ENCODE data around the gene RGS6. TPM values are rescaled to one million over a fixed set of nuclear protein-coding genes. Genes with fewer than 3 reads are reported as not detected.

Gene RGS6
- total RNA-seq, 2 experiments from 2014 or later, result not detected

DNA sequence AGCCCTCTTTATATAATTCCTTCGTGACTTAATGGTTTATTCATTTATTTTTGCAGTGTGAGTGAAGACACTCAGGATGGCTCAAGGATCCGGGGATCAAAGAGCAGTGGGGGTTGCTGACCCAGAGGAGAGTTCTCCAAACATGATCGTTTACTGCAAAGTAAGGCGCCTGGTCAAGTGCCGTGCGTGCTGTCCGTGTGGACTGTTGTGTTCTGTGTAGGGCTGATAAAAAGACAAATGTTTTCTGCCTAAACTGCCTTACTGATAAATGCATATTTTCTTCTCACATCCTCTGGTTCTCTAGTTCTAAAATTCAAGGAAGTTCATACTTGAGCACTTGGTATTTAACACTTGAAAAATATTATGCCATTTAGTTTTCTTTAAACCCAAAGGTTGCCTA is 32.5 kb downstream of the RGS6 start:
- no peaks in the 10 kb centered on the region for H3K4me1 Mint-ChIP-seq (ENCODE audit: low read depth)
- Histone ChIP-seq H3K36me3 (ENCODE audit: insufficient read depth, low read length) (no peaks in the 10 kb centered on the region), H3K27ac (ENCODE audit: low read depth in 1 of 2, low read length in 2 of 2) (no peak overlapping the region), H3K4me3 (ENCODE audit: low read length) (no peak overlapping the region), H3K9me3 (ENCODE audit: control insufficient read depth in 1 of 2, insufficient read depth in 1 of 2, low read length in 2 of 2) (peaks cover 0 to 3% of the 10 kb centered on the region in 2 experiments), H3K27me3 (ENCODE audit: control insufficient read depth in 1 of 2, insufficient read depth in 2 of 2, low read length in 2 of 2) (no peaks in the 10 kb centered on the region), H3K4me1 (ENCODE audit: insufficient read depth, low read length) (no peaks in the 10 kb centered on the region)
- POLR2A ChIA-PET, result no interaction called here
- peaks cover 11% of the 10 kb centered on the region for H3K27me3 Mint-ChIP-seq
- no peak overlapping the region for H3K4me3 Mint-ChIP-seq
- no peak for ATAC-seq (ENCODE audit: poor library complexity)
- intact Hi-C loops (cut with DNase I, micrococcal nuclease), result no loop called here
- TF ChIP-seq, protein P1, sequence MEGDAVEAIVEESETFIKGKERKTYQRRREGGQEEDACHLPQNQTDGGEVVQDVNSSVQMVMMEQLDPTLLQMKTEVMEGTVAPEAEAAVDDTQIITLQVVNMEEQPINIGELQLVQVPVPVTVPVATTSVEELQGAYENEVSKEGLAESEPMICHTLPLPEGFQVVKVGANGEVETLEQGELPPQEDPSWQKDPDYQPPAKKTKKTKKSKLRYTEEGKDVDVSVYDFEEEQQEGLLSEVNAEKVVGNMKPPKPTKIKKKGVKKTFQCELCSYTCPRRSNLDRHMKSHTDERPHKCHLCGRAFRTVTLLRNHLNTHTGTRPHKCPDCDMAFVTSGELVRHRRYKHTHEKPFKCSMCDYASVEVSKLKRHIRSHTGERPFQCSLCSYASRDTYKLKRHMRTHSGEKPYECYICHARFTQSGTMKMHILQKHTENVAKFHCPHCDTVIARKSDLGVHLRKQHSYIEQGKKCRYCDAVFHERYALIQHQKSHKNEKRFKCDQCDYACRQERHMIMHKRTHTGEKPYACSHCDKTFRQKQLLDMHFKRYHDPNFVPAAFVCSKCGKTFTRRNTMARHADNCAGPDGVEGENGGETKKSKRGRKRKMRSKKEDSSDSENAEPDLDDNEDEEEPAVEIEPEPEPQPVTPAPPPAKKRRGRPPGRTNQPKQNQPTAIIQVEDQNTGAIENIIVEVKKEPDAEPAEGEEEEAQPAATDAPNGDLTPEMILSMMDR (IDR thresholded peaks at IDR 0.05), result no peak
- no peaks in the 10 kb centered on the region for H3K36me3 Mint-ChIP-seq (ENCODE audit: low read depth)
- no peak overlapping the region for H3K27ac Mint-ChIP-seq
- CTCF ChIA-PET, result no interaction called here
- H3K9me3 Mint-ChIP-seq, result no peaks in the 10 kb centered on the region
- DNase-seq, result no peak

DNA sequence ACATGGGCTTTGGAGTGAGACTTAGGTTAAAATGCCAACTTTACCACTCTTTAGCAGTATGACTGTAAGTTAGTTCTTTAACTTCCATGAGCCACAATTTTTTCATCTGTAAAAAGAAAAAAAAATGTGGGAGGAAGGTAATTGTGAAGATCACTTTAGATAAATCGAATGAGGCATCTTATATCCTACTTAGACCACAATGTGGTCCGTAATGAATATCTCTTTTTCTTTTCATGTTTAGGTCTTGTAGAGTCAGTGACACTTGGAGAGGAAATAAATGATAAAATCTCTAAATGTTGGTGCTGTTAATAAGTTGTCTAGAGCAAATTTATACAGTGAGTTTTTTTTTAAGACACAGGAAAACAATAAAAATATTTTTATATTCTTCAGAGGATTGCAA is 34.3 kb downstream of the RGS6 start:
- DNase-seq, result no peak
- Histone ChIP-seq H3K9me3 (ENCODE audit: control insufficient read depth in 1 of 2, insufficient read depth in 1 of 2, low read length in 2 of 2) (peaks cover 0 to 3% of the 10 kb centered on the region in 2 experiments), H3K4me1 (ENCODE audit: insufficient read depth, low read length) (no peaks in the 10 kb centered on the region), H3K27me3 (ENCODE audit: control insufficient read depth in 1 of 2, insufficient read depth in 2 of 2, low read length in 2 of 2) (no peaks in the 10 kb centered on the region), H3K4me3 (ENCODE audit: low read length) (no peak overlapping the region), H3K36me3 (ENCODE audit: insufficient read depth, low read length) (no peaks in the 10 kb centered on the region), H3K27ac (ENCODE audit: low read depth in 1 of 2, low read length in 2 of 2) (no peak overlapping the region)
- ChIA-PET POLR2A (no interaction called here), CTCF (no interaction called here)
- ATAC-seq (ENCODE audit: poor library complexity), result no peak
- H3K27me3 Mint-ChIP-seq, result peaks cover 4% of the 10 kb centered on the region
- TF ChIP-seq, protein P1 (IDR thresholded peaks at IDR 0.05), result no peak
- no peaks in the 10 kb centered on the region for H3K36me3 Mint-ChIP-seq (ENCODE audit: low read depth)
- no peaks in the 10 kb centered on the region for H3K4me1 Mint-ChIP-seq (ENCODE audit: low read depth)
- no peak overlapping the region for H3K4me3 Mint-ChIP-seq
- no peaks in the 10 kb centered on the region for H3K9me3 Mint-ChIP-seq
- H3K27ac Mint-ChIP-seq, result no peak overlapping the region
- intact Hi-C loops (cut with DNase I, micrococcal nuclease), result no loop called here

DNA sequence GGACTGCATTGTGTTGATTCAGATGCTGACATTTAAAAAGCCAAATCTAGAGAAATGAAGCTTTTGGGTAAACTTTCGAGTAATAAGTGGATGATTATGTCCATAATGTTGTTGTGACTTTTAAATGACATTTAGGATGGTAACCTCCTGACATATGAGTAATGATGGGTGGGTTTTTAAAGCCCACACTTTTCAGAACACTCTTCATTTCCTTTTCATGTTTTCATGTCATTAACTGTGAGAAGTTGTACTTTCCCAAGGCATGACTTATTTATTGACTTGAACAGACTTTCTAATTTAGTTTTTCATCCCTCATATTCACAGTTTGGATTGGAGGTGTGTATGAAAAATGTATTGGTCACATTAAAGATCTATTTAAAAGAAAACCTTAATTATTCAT is 35.5 kb downstream of the RGS6 start:
- Mint-ChIP-seq H3K4me3 (no peak overlapping the region), H3K9me3 (no peaks in the 10 kb centered on the region), H3K36me3 (ENCODE audit: low read depth) (no peaks in the 10 kb centered on the region), H3K27ac (no peak overlapping the region), H3K4me1 (ENCODE audit: low read depth) (no peaks in the 10 kb centered on the region), H3K27me3 (peaks cover 3% of the 10 kb centered on the region)
- no peak overlapping the region for H3K4me3 ChIP-seq (ENCODE audit: low read length)
- H3K36me3 ChIP-seq (ENCODE audit: insufficient read depth, low read length), result no peaks in the 10 kb centered on the region
- ATAC-seq (ENCODE audit: poor library complexity) (no peak), DNase-seq (no peak)
- no peaks in the 10 kb centered on the region for H3K27me3 ChIP-seq (ENCODE audit: control insufficient read depth in 1 of 2, insufficient read depth in 2 of 2, low read length in 2 of 2)
- TF ChIP-seq, protein P1 (IDR thresholded peaks at IDR 0.05), result no peak
- ChIA-PET POLR2A (no interaction called here), CTCF (no interaction called here)
- no peaks in the 10 kb centered on the region for H3K4me1 ChIP-seq (ENCODE audit: insufficient read depth, low read length)
- peaks cover 0 to 3% of the 10 kb centered on the region in 2 experiments for H3K9me3 ChIP-seq (ENCODE audit: control insufficient read depth in 1 of 2, insufficient read depth in 1 of 2, low read length in 2 of 2)
- intact Hi-C loops (cut with DNase I, micrococcal nuclease), result no loop called here
- H3K27ac ChIP-seq (ENCODE audit: low read depth in 1 of 2, low read length in 2 of 2), result no peak overlapping the region

All from CD4-positive, alpha-beta T cell (primary cell).